ENCODE data around the gene CACNA1G.

Gene CACNA1G

DNA sequence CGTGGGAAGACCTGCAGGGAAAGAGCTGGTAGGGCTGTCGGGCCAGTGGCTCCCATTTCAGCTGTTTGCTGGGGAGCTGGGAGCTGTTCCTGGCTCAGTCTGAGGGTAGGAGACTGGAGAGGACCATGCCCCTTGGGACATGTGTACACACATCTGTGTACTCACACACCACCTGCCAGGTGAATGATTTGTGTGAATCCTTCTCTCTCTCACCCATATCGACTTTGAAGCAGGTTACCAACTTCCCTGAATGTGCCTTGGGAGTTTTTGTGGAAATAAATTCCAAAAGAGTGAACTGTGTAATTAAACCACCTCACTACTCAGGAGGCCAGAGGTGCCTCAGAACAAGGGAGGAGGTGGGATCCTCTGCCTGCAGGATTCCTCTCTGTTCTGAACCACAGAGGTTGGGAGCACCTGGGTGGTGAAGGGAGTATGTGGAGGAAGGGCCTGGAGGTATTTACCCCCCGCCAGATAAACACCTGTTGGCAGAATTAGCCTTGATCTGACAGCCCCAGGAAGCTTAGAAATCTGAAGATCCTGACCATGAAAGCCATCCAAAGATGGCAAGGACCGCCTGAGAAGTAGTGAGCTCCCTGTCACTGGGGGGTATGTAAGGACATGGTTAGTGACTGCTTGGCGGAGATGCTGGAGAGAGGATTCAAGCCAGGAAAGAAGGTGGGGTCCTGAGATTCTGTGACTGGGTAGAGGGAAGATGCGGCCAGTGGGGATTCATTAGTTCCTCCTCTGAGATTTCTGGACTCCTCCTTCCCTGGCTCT is 77.5 kb downstream of the CACNA1G start:
- 78 to 84% methylated on average over 6 to 7 of the region's 7 CpGs for WGBS, 2 experiments
- no peaks in the 10 kb centered on the region for H3K9me3 ChIP-seq (ENCODE audit: control insufficient read depth, low read length)
- peaks cover 10% of the 10 kb centered on the region for H3K4me1 ChIP-seq (ENCODE audit: control insufficient read depth, insufficient read depth, low read length)
- peaks cover 47% of the 10 kb centered on the region for H3K27me3 ChIP-seq (ENCODE audit: control insufficient read depth, insufficient read depth, low read length, poor library complexity, severe bottlenecking)
- H3K4me3 ChIP-seq (ENCODE audit: insufficient read depth, low read depth, low read length), result no peak overlapping the region
- no peaks in the 10 kb centered on the region for H3K36me3 ChIP-seq (ENCODE audit: control insufficient read depth, insufficient read depth, low read length)
- H3K27ac ChIP-seq (ENCODE audit: insufficient read depth, low read depth, low read length, poor library complexity, severe bottlenecking), result no peak overlapping the region

- WGBS, 2 experiments, result 80 to 89% methylated on average over 2 of the region's 2 CpGs
- no peak overlapping the region for H3K27ac ChIP-seq (ENCODE audit: insufficient read depth, low read depth, low read length, poor library complexity, severe bottlenecking)
These were observed 78.1 kb downstream of the CACNA1G start for GRCh38 chr17:50638606-50638965.

DNA sequence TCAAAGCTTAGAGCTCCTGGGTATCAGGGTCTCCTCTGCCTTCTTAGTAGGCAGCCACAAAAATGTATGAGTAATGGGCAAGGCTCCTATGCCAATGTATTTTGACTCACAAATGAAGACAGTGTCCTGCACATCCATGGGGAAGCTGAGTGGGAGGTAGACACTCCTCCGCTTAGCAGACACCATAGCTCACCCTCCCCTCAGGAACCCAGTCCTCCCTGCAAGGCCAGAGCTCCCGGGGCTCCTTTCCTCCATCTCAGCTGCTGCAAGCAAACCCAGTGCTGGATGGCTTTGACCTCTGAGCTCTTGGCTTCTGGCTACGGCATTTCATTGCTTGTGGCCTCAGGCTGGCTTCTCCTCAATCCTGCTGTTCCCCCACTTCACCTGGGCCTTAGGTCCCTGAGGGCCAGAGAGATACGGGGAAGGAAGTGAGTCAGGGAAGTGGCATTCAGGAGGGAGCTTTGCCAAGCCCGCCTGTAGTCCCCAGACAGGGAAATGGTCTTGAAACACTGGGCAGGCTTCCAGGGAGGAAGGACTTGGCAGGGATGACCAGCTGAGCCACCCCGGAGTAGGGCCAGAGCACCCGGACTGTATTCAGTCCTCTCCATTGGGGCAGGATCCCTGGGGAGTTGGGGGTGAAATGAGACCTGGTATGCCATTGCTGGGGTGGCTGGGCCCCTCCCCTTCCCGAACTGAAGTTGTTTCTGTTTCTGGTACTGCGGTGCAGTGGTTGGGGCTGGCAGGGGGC is 78.6 kb downstream of the CACNA1G start:
- no peak overlapping the region for H3K4me3 ChIP-seq (ENCODE audit: insufficient read depth, low read depth, low read length)
- WGBS, 2 experiments, result 84 to 85% methylated on average over 9 of the region's 9 CpGs
- H3K36me3 ChIP-seq (ENCODE audit: control insufficient read depth, insufficient read depth, low read length), result no peaks in the 10 kb centered on the region
- peaks cover 10% of the 10 kb centered on the region for H3K4me1 ChIP-seq (ENCODE audit: control insufficient read depth, insufficient read depth, low read length)
- H3K9me3 ChIP-seq (ENCODE audit: control insufficient read depth, low read length), result no peaks in the 10 kb centered on the region
- peaks cover 36% of the 10 kb centered on the region for H3K27me3 ChIP-seq (ENCODE audit: control insufficient read depth, insufficient read depth, low read length, poor library complexity, severe bottlenecking)
- H3K27ac ChIP-seq (ENCODE audit: insufficient read depth, low read depth, low read length, poor library complexity, severe bottlenecking), result no peak overlapping the region

More at GRCh38 chr17:50638606-50638965, 78.1 kb downstream of the CACNA1G start:
- no peaks in the 10 kb centered on the region for H3K9me3 ChIP-seq (ENCODE audit: control insufficient read depth, low read length)
- H3K4me3 ChIP-seq (ENCODE audit: insufficient read depth, low read depth, low read length), result no peak overlapping the region
- peaks cover 42% of the 10 kb centered on the region for H3K27me3 ChIP-seq (ENCODE audit: control insufficient read depth, insufficient read depth, low read length, poor library complexity, severe bottlenecking)
- H3K36me3 ChIP-seq (ENCODE audit: control insufficient read depth, insufficient read depth, low read length), result no peaks in the 10 kb centered on the region
- H3K4me1 ChIP-seq (ENCODE audit: control insufficient read depth, insufficient read depth, low read length), result peaks cover 10% of the 10 kb centered on the region

DNA sequence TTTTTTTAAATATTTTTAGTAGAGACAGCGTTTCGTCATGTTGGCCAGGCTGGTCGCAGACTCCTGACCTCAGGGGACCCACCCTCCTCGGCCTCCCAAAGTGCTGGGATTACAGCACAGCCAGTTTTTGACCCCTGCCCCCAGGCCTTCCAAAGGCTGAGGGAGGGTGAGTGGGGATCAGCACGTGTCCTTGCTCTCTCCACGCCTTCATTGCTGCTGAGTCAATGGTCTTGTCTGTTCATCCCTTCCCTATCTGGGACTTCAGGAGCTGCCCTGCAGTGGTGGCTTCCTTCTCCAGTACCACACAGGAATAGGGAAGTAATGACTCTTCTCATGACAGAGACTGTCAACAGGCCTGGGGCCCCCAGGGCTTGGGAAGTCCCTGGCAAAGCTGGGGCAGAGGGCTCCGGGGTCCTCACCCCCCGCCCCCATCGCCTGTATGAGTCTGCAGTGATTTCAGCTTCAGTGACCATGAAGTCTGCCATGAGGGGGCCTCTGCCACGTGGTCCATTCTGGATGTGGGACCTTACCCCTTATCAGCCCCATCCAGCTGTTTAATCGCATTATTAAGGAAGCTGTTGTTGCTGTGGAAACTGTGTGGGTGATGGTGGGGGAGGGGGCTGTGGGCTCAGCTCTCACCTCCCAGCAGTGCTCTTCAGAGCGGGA is 80.3 kb downstream of the CACNA1G start:
- 70 to 71% methylated on average over 12 of the region's 12 CpGs for WGBS, 2 experiments
- Histone ChIP-seq H3K4me3 (ENCODE audit: insufficient read depth, low read depth, low read length) (no peak overlapping the region), H3K27me3 (ENCODE audit: control insufficient read depth, insufficient read depth, low read length, poor library complexity, severe bottlenecking) (peaks cover 19% of the 10 kb centered on the region), H3K4me1 (ENCODE audit: control insufficient read depth, insufficient read depth, low read length) (peaks cover 10% of the 10 kb centered on the region), H3K36me3 (ENCODE audit: control insufficient read depth, insufficient read depth, low read length) (no peaks in the 10 kb centered on the region), H3K27ac (ENCODE audit: insufficient read depth, low read depth, low read length, poor library complexity, severe bottlenecking) (no peak overlapping the region), H3K9me3 (ENCODE audit: control insufficient read depth, low read length) (no peaks in the 10 kb centered on the region)

DNA sequence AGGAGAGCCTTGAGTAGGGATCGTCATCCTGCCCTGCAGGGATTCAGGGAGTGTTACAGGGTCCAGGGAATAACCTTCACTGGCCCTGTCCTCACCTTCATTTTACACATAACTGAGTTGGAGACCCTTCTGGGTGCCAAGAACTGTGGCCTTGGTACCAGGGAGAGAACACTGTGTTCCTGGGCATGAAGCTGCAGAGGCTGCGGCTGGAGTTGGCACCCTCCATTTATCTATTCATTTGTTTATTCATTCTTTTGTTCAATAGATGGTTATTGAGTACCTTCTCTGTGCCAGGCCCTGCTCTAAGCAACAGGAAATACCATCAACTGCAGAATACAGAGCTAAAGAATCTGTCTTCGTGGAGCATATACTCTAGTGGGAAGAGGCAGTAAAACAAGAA is 80.8 kb downstream of the CACNA1G start:
- WGBS, 2 experiments, result 77% methylated on average over 3 of the region's 3 CpGs
- Histone ChIP-seq H3K9me3 (ENCODE audit: control insufficient read depth, low read length) (no peaks in the 10 kb centered on the region), H3K27ac (ENCODE audit: insufficient read depth, low read depth, low read length, poor library complexity, severe bottlenecking) (no peak overlapping the region), H3K4me1 (ENCODE audit: control insufficient read depth, insufficient read depth, low read length) (peaks cover 10% of the 10 kb centered on the region), H3K36me3 (ENCODE audit: control insufficient read depth, insufficient read depth, low read length) (no peaks in the 10 kb centered on the region), H3K27me3 (ENCODE audit: control insufficient read depth, insufficient read depth, low read length, poor library complexity, severe bottlenecking) (peaks cover 14% of the 10 kb centered on the region), H3K4me3 (ENCODE audit: insufficient read depth, low read depth, low read length) (no peak overlapping the region)

DNA sequence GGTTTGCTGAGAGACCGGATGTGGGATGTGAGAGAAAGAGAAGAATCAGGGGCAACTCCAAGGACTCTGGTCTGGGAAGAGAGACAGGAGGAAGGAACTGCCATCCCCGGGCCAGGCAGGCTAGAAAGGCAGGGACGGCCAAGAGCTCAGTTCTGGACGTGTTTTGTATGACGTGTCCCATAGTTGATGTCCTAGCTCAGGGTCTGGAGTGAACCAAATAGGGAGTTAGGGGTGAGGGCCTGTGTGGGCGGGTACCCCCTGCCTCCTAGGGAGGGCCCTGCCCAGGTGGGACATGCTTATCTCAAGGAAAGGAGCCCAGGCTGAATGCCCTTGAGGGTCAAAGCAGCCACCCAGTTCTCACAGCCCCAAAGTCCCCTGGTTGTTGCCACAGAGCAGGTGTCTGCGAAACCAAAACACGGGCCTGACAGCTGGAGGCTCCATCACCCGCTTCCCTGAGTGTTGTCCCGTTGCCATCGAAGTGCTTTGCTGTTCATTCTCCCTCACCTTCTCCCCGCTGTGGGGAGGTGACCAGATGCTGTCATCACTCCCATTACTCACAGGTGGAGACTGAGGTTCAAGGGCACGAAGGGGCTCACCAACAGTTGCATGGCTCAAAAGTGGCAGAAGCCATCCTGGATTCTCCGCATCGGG is 81.7 kb downstream of the CACNA1G start:
- 93 to 94% methylated on average over 15 of the region's 15 CpGs for WGBS, 2 experiments
- Histone ChIP-seq H3K36me3 (ENCODE audit: control insufficient read depth, insufficient read depth, low read length) (no peaks in the 10 kb centered on the region), H3K27me3 (ENCODE audit: control insufficient read depth, insufficient read depth, low read length, poor library complexity, severe bottlenecking) (peaks cover 6% of the 10 kb centered on the region), H3K4me1 (ENCODE audit: control insufficient read depth, insufficient read depth, low read length) (peaks cover 10% of the 10 kb centered on the region), H3K9me3 (ENCODE audit: control insufficient read depth, low read length) (no peaks in the 10 kb centered on the region), H3K27ac (ENCODE audit: insufficient read depth, low read depth, low read length, poor library complexity, severe bottlenecking) (no peak overlapping the region), H3K4me3 (ENCODE audit: insufficient read depth, low read depth, low read length) (no peak overlapping the region)

DNA sequence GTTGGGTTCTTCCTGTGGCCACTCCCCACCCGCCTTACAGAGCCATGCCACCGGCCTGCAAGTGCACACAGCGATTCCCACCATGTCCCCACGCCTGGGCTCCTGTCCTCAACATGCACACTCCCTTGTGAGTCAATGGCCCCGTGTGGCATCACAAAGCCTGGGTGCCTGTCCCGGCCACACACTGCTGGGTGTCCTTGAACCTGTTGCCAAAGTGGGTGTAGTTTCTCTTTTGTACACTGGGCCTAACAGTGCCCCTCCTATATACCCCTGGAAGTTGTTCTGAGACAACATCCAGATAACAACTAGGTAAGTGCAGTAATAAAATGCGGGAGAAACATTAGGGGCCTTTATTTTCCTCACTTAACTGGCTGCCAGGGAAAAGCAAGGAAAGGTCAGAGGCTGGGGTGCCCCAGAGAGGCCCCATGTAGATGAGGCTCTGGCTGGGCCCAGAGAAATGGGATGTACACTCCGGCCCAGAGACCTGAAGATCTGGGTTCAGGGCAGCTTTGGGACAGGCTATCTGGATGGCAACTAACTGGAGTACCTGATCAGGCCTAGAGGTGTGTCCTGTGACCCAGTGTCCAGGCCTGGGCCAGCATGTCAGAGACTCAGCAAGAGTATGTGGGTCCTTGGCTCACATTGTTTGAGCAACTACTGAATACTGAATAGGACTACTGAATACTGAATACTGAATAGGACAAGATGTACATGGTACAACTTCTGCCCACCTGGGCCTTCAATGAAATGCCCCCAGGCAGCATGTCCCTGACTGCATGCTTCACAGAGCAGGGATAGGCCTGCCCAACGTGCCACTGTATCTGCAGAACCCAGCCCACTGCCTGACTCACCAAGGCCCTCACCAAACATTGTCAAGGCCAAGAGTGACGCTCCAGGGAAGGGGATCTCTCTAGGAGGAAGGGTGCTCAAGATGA is 82.5 kb downstream of the CACNA1G start:
- Histone ChIP-seq H3K4me3 (ENCODE audit: insufficient read depth, low read depth, low read length) (no peak overlapping the region), H3K9me3 (ENCODE audit: control insufficient read depth, low read length) (no peaks in the 10 kb centered on the region), H3K27ac (ENCODE audit: insufficient read depth, low read depth, low read length, poor library complexity, severe bottlenecking) (no peak overlapping the region), H3K4me1 (ENCODE audit: control insufficient read depth, insufficient read depth, low read length) (peaks cover 10% of the 10 kb centered on the region), H3K36me3 (ENCODE audit: control insufficient read depth, insufficient read depth, low read length) (no peaks in the 10 kb centered on the region), H3K27me3 (ENCODE audit: control insufficient read depth, insufficient read depth, low read length, poor library complexity, severe bottlenecking) (no peaks in the 10 kb centered on the region)
- WGBS, 2 experiments, result 87 to 92% methylated on average over 10 of the region's 10 CpGs

DNA sequence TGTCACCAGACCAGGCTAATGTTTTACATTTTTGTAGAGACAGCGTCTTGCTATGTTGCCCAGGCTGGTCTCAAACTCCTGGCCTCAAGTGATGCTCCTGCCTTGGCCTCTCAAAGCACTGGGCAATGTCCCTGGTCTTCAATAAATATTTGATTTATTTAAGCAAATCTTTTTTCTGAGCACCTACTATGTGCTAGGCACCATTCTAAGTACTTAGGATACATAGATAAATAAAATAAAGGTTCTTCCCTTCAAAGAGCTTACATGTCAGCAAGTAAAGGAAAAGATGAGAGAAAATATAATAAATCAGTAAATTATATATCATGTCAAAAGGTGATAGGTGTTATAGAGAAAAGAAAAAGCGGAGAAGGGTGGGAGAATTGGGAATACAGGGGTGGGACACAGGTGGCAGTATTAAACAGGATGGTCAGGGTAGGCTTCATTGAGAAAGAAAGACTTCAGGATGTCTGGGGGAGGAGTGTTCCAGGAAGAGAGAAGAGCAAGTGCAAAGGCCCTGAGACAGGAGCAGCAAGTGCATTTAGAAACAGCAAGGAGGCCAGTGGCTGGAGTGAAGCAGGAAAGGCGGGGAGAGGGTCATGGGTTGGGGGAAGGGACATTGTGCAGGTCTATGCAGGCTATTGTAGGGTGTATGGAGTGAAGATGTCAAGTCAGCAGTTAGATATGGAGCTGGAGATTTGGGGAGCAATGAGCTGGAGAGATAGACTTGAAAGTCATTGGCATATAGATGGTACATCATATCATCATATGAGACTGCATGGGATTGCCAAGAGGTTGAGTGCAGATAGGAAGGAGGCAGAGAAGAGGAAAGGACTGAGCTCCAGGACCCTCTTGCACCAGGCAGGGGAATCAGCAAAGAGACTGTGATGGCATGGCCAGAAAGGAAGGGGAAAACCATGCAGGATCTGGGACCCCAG is 85.5 kb downstream of the CACNA1G start:
- WGBS, 2 experiments, result 89% methylated on average over 3 of the region's 3 CpGs
- Histone ChIP-seq H3K9me3 (ENCODE audit: control insufficient read depth, low read length) (no peaks in the 10 kb centered on the region), H3K36me3 (ENCODE audit: control insufficient read depth, insufficient read depth, low read length) (no peaks in the 10 kb centered on the region), H3K4me3 (ENCODE audit: insufficient read depth, low read depth, low read length) (no peak overlapping the region), H3K4me1 (ENCODE audit: control insufficient read depth, insufficient read depth, low read length) (peaks cover 6% of the 10 kb centered on the region), H3K27me3 (ENCODE audit: control insufficient read depth, insufficient read depth, low read length, poor library complexity, severe bottlenecking) (no peaks in the 10 kb centered on the region), H3K27ac (ENCODE audit: insufficient read depth, low read depth, low read length, poor library complexity, severe bottlenecking) (no peak overlapping the region)

All from ectodermal cell (in vitro differentiated cells).